Subcutaneous adipose tissue (tissue), 4 donors: Measurements from ENCODE around the gene SLC25A10. TPM values are rescaled to one million over a fixed set of nuclear protein-coding genes. Genes with fewer than 3 reads are reported as not detected.

Experiments used
- CTCF ChIP-seq: fragments of 450-650 bp; IDR thresholded peaks from one replicate; pipeline ENCODE4 v1.5.1; 2016; ENCODE audit warnings: low read depth, mild to moderate bottlenecking, control low read depth, antibody characterized with exemption, moderate library complexity
- total RNA-seq, 4 donors: library from RNA; depleted of rRNA; stranded (reverse); fragments of >200 nt; gene quantifications; one replicate each; pipeline ENCODE4 v1.1.0, GENCODE V29; 2016

SLC25A10 gene
- total RNA-seq, 4 donors from 2014 or later: 4.9 to 59.5 (median 15.9) TPM

DNA sequence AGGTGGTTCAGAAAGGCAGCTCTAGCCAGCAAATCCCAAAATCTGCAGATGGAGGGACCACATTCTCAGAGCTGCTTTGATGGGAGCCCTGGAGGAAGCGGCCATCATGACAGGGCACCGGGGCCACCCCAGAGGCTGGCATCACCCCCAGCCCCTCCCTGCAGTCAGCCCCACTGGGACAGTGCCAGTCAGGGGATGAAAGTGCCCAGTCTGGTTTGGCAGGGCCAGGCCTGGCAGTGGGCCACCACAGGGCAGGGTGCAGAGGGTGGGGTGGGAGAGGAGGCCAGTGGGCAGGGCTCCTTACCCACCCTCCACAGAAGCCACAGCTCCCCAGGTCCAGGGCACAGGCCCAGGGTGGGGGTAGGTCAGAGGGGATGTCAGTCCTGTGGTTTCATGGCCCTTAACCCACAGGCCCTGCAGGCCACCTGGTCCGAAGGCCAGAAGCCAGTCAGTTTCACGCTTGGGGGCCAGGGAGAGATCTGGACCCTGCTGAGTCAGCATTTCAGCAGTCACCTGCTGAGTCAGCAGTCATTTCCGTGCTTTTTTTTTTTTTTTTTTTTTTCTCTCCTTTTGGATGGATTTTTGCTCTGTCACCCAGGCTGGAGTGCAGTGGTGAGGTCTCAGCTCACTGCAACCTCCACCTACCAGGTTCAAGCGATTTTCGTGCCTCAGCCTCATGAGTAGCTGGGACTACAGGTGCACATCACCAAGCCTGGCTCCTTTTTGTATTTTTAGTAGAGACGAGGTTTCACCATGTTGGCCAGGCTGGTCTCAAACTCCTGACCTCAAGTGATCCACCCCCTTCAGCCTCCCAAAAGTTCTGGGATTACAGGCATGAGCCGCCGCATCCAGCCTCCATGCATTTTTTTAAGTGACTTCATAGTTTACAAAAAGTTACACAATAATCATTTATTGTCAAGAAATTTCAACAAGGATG lies 10.4 kb downstream of the SLC25A10 start:
- no peak for TF ChIP-seq CTCF

DNA sequence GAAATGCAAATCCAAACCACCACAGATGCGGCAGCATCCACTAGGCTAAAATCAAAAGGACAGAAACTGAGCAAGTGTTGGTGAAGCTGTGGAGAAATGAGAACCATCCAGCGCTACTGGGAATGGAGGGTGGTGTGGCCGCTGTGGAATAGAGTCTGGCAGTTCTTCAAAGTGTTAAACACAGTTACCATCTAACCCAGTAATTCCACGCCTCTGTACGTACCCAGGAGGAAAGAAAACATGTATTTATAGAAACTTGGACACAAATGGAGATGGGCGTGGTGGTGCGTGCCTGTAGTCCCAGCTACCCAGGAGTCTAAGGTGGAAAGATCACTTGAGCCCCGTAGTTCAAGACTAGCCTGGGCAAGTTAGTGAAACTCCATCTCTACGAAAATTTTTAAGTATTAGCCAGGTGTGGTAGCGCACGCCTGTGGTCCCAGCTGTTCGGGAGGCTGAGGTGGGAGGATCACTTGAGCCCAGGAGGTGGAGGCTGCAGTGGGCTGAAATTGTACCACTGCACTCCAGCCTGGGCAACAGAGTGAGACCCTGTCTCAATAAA lies 11.6 kb downstream of the SLC25A10 start:
- no peak for TF ChIP-seq CTCF

- TF ChIP-seq CTCF: no peak
Measured at GRCh38 chr17:81725439-81725838, 13.4 kb downstream of the SLC25A10 start.

GRCh38 chr17:81726004-81726403 lies 13.9 kb downstream of the SLC25A10 start:
- no peak for TF ChIP-seq CTCF

DNA sequence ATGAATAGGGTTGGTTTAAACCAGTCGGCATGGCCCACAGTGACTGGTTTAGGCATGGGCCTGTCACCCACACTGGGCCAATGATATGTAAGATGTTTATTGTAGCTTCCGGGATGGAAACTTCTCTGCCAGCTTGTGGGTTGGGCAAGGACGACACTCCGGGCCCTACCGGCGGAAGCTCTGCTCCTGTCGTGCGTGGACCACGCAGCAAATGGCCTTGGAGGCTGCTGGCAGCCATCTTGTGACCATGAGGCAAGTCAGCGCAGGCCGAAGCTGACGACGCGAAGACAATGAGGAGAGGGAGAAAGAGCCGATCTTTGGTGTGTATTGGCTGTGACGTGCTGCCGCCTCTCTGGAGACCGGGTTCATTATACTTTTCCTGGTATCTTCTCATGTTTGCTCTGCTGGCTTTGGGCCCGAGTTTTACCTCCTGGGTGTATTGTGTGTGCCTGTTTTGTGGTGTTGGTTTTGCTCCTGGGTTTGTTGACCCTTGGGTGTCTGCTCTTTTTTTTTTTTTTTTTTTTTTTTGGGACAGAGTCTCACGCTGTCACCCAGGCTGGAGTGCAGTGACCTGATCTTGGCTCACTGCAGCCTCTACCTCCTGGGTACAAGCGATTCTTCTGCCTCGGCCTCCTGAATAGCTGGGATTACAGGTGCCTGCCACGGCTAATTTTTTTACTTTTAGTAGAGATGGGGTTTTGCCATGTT lies 15.4 kb downstream of the SLC25A10 start:
- TF ChIP-seq CTCF: no peak

- TF ChIP-seq CTCF: no peak
Measured at GRCh38 chr17:81733507-81734404, 21.7 kb downstream of the SLC25A10 start.
